GM23248 (cell line): ENCODE measurements around the gene PEX7.

Experiments
- EZH2 ChIP-seq: fragments of 200-600 bp; sonication (generic); IDR thresholded peaks from 2 replicates; pipeline ENCODE4 v1.6.1; 2018; ENCODE audit warnings: antibody characterized with exemption, mild to moderate bottlenecking; ENCODE audit not compliant: insufficient read depth, poor library complexity, severe bottlenecking
- EZH2phosphoT487 ChIP-seq: fragments of 200-600 bp; sonication (generic); IDR thresholded peaks from 2 replicates; pipeline ENCODE4 v1.6.1; 2018; ENCODE audit warnings: antibody characterized with exemption, moderate library complexity, mild to moderate bottlenecking, low read depth; ENCODE audit not compliant: insufficient read depth

GRCh38 chr6:136798044-136798443 is 24.3 kb upstream of the PEX7 start:
- TF ChIP-seq EZH2 (no peak), EZH2phosphoT487 (no peak)
